Fibroblast of skin of right quadriceps (primary cell): ENCODE data around the gene EVC.

Experiments
- DNase-seq: peaks from one replicate; pipeline ENCODE4 v3.0.0-alpha.2; 2013

Gene EVC

DNA sequence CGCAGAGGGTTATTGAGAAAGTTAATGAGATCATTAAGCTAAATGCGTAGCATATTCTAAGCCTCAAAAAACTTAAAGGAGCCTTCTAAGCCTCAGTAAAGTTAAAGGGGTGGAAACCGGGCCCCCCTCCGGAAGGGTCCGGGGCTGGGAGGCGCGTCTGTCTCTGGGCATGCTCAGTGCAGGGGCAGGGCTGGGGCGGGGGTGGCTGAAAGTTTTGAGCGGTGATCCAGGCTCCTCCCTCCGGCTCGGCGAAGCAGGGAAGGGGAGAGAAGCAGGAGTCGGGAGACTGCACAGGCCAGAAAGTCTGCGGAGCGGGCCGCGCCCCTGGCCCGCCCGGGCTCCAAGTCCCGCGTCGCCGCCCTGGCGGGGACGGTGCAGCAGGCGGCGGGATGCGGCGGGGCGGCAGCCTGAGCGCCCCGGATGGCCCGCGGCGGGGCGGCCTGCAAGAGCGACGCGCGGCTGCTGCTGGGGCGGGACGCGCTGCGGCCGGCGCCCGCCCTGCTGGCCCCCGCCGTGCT is at the start of gene EVC:
EVC (plus strand) TSS at position 241 of the 518 bp plus-strand sequence; CDS start at position 421, 180 bp downstream.
- peak; percentile 85 for DNase-seq

DNA sequence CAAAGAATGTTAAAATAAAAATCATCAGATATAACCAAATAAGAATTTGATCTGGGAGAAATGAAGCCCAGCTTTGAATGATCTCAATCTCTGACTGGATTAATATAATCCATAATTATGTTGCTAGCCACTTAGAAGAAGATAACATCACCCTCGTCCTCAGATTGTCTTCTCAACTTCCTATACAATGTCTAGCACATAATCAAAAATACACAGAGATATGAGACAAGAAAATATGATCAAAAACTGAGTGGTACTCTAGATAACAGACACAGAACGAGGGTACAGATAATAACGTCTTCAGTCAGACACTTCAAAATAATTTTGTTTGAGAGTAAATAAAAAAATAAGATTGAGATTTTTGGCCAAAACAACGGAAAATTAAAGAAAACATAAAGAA is 49.8 kb upstream of the EVC start:
- no peak for DNase-seq

- no peak for DNase-seq
Observed at GRCh38 chr4:5662555-5662954, 48.4 kb upstream of the EVC start.

DNA sequence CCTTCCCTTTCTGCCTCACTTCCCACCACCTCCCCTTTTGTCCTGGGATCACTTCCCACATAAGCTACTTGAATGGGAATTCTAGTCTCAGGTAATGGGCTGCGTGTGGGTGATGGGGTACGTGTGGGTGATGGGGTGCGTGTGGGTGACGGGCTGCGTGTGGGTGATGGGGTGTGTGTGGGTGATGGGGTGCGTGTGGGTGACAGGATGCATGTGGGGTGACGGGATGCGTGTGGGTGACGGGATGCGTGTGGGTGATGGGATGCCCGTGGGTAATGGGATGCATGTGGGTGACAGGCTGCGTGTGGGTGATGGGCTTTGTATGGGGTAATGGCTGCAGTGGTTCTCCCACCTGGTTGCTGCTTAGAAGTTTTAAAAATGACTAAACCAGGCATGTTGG is 46.2 kb upstream of the EVC start:
- no peak for DNase-seq

DNA sequence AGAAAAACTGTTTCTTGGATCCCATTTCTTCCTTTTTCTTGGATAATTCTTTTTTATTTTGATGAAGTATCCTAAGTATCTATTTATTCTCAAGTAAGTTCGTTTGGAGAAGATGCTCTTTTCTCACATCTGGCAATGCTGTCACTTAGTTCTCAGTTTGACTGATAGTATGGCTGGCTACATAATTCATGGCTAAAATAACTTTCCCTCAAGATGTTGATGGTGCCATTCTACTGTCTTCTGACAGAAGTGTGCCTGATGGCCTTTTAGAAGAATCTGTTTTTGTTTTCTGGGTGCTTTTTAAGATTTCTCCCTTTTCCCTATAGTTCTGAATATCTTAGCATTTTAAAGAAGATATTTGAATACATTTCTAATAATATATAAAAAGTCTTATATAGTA is 44.3 kb upstream of the EVC start:
- no peak for DNase-seq

DNA sequence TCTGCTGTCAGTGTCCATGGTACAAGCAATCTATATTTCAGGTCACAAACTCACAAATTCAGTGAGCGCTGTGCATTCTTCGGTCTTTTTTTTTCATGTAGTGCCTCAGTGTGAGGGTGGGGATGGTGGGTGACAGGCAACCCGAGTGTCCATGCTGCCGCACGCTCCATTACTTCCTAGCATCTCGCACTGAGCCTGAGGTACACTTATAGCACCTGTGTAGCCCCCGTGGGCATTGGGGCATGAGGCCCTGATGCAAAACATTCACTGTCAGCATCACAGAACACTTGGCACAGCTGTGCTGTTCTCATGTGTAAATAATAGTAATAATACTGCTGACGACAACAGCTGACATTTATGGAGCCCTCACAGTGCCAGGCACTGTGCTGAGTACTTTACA is 34.2 kb upstream of the EVC start:
- no peak for DNase-seq

- DNase-seq: peak; percentile 8
Observed at GRCh38 chr4:5678977-5679376, 32.0 kb upstream of the EVC start.

GRCh38 chr4:5683566-5683965 is 27.4 kb upstream of the EVC start:
- DNase-seq: no peak

DNA sequence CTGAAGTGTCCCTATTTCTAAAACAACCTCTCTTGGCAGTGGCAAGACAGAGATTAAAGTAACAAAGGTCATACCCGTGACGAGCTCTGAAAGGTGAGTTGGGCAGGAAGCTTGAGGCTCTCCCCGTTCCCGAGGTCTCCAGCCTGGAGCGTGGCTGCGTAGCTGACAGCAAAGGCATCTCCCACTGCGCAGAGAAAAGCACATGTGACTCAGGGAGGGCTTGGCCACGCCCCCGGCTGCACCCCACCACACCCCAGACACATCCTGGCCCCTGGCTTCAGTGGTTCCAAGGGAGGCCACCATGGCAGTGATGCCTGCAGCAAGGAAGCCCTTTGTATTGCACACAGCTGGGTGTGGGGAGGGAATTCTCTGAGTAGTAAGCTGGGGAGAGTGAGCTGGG is 25.7 kb upstream of the EVC start:
- DNase-seq: no peak

DNA sequence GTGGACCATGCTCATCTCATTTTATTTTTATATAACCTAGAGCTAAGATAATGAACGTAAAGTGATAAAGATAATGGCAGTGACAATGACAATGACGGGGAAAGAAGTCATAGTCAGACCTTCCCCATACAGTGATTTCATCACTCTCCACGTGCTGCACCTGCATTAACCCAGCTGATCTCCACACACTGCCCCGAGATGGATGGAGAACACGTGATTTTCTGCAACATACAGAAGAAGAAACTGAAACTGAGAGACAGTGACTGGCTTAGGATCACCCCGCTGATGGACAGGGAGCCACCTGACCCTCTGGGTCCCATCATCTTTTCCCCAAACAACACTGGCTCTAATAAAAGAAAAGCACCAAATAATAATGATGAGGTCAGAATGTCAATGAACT is 24.7 kb upstream of the EVC start:
- DNase-seq: no peak

- DNase-seq: no peak
Observed at GRCh38 chr4:5689065-5689464, 21.9 kb upstream of the EVC start.

DNA sequence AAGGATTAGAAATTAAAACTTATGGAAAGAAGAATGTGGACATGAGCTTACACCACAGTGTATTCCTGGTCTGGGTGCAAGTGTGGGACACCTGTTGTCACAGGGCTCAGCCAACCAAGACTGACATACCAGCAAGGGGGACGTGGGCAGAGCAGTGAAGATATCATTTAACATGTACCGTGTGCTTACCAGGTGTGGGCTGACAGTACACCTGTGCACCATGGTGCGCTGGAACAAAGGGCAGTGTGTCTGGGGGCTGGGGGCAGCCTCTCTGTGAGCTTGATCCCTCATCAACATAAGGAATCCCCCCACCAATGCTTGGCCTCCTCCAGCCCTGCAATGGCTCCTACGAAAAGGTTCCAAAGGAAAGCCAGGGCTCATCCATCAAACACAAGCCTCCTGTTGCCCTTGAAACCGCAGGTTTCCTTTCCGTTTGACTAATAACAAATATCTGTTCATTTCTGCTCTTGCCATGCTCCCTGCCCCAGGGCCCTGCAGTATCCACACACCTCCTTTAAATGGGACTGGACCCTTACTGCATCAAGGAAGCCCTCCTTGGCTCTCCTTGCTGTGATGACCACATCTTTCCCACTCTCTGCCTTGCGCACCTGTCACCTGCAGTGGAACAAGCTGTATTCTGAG is 19.4 kb upstream of the EVC start:
- DNase-seq: no peak

DNA sequence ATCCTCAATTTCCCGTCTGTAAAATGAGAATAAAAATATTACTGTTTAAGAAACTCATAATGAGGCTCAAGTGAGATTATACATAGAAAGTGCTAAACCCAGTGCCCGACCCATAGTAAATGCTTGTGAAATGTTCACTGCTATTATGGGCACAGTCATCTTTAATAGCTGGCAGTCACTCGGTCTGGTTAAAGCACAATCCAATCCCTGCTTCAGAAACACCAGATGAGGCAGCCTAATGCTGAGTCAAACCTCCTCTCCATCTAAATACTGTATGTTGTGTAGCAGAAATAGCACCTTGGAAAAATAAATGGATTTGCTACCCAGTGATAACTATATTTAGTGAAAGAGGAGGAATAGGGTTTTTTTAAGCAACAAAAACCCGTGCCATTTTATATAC is 17.1 kb upstream of the EVC start:
- no peak for DNase-seq

DNA sequence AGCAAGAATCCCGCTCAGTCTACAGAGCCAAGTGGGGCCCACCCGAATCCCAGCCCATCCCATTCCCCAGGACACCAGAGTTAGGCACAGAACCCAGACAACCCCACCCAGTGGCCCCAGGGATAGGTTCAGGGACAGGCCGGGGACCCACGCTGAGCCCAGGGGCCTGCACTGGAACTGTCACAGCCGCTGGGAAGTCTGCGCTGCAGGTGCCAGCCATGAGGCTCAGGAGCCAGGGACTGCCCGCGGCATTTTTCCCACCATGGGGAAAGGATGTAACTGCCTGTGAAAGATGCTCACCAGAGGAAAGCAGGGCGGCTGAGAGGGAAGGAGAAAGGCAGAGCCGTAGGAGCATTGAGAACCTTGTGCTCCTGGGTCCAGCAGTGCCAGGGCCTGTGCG is 14.7 kb upstream of the EVC start:
- DNase-seq: no peak

GRCh38 chr4:5700459-5700858 is 10.5 kb upstream of the EVC start:
- no peak for DNase-seq

GRCh38 chr4:5701971-5702370 is 9.0 kb upstream of the EVC start:
- no peak for DNase-seq

- no peak for DNase-seq
Observed at GRCh38 chr4:5703831-5704230, 7.2 kb upstream of the EVC start.

DNA sequence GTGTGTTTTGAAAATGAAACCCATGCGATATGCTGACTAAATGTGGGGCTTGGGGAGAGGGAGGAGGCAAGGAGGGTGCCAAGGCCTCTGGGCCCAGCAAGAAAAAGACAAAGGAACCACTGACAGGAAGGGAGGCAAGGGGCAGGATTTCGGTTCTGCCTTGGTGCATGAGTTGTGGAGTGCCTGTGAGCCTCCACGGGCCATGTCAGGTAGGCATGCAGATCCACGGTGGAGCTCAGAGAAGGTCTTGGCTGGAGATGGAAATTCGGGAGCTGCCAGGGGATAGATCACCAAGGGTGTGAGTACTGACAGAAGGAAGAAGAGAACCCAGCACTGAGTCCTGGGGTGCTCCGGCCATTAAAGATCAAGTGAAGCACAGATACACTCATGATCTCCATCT is 6.7 kb upstream of the EVC start:
- no peak for DNase-seq

DNA sequence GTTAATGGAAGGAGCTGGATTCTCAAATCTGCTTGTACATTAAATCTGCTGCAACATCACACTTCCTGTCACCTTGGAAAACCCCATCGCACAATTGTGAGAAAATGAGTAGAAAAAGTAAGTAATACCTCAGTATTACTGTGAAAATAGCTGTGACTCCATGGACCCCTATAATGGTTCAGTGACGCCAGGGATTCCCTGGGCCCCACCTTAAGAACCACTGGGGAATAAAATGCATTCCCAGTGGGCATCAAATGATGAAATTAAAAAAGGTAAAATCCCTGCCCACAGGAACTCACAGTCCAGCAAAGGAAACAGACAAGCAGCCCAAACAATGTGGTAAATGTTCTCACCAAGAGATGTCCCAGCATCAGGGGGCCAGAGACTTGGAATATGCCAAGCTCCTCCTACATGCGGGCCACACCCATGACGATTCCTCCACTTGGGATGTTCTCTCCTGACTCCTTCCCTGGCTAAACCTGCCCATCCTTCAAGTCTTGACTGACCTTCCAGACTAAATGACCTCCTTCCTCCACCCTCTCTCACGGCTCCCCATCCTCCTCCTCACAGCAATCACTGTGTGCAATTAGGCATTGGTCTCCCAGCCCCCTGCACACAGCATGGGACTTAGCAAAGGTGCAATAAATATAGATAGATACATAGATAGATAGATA is 5.2 kb upstream of the EVC start:
- no peak for DNase-seq

DNA sequence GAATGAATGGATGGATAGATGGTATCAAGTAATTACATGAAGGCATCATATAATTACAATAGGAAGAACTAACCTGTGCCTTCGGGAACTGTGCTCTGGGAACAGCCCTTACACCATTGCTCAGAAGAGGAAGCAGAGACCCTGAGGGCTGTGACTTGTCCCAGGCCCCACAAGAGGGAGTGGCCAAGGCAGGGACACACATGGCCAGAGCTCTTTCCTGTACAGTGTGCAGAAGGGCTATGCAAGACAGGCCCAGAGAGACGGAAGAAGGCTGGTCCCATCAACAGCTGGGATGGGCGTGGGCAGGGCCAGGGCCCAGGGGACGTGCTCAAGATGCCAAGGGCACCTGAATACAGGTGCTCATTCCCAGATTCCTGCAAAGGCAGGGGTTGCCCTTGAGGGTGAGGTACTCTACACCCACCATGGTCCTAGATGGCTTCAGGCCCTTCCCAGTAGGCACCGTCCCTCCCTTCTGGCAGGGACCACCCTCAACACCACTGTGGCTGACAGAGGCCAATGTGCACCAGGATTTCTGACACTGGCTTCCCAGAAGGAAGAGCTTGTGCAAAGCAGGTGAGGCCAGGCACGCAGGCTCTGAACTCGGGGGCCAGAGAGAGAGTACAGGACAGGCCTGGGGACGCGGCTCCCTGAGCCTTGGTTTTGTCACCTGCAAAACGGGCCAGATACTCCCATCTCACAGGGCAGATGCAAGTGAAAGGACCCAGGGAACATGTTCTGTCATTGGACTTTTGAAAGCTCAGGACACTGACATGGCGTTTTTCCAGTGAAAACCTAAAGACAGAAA is 4.3 kb upstream of the EVC start:
- no peak for DNase-seq

- no peak for DNase-seq
Observed at GRCh38 chr4:5707366-5707765, 3.6 kb upstream of the EVC start.

DNA sequence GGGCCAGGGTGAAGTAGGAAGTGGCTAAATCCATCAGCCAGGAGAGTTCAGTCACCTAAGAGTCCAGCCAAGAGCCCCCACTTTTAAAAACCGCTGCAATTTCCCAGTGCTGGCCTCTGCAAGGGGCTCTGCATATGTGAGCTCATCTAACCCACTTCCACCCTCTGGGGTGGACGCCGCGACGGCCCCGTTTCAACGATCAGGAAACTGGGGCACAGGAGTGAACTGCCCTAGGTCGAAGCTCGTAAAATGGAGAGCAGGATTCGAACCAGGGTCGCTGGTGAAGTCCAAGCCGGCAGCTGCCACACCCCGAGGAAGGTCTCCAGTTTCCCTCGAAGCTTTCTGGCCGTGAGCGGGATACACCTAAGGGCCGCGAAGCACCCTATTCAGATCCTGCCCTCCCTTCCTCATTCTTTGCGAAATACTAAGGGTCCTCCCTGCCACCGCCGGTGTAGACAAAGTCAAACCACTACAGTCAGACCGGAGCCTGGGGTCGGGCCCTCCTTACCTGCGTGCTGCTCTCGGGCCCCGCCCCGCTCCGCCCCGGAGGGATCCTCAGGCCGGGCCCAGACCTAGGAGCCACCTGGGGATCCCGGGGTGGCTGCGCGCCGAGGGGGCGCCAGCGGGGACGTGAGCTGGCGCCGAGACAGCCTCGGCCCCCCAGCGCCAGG is 3.1 kb upstream of the EVC start:
- peak; percentile 9 for DNase-seq

DNA sequence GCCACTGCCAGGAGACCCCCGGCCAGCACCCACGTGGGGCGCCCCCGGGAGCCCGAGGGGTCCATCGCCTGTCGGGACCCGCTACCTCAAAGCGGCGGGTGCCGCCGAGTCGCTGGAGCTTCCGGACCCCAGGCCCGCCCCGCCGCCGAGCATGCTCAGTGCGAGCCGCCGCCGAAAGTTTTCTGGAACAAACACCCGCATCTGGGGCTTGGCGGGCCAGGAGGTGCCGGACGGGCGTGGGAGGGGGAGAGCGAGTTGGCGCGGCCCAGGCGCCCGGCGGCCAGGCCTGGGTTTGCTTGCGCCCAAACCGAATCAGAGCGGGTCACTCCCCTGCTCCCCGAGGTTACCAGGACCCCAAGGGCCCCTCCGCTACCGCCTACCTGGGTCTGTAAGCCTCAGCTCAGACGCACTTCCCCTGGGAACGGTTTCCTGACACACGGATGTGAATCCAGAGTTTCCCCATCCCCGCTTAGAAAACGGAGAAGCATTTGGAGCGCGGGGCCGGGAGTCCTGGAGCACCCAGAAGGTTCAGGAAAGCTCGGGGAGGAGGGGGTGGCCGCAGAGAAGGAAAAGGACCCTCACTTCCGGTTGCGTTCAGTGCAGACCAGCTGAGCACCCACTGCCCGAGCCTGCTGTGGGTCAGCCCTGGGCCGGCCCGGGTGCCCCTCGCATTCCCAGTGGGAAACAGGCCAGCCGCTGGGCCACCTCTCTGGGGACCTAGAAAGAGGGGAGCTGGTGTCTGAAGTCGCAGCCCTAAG is 2.4 kb upstream of the EVC start, which contains the start of gene EVC2:
EVC2 (minus strand) TSS at position 111 of the 758 bp plus-strand sequence; CDS start at position 65, 46 bp downstream.
- DNase-seq: peak; percentile 47
